Cerebellar cortex (tissue), 1 donor: ENCODE data around the gene DNAJA2.

ENCODE experiments used
- DNase-seq: peaks from one replicate; pipeline ENCODE4 v3.0.0-alpha.2; 2015; ENCODE audit warnings: low spot score

Gene DNAJA2

GRCh38 chr16:46926470-46927225 lies 46.8 kb downstream of the DNAJA2 start:
- no peak for DNase-seq

- no peak for DNase-seq
These were observed 49.1 kb downstream of the DNAJA2 start for GRCh38 chr16:46924402-46924801.

- no peak for DNase-seq
These were observed 49.8 kb downstream of the DNAJA2 start for GRCh38 chr16:46923513-46924295.

- DNase-seq, result no peak
These were observed 51.2 kb downstream of the DNAJA2 start for GRCh38 chr16:46922239-46922638.

- DNase-seq, result no peak
These were observed 52.9 kb downstream of the DNAJA2 start for GRCh38 chr16:46920402-46921068.

GRCh38 chr16:46918905-46919792 lies 54.3 kb downstream of the DNAJA2 start:
- no peak for DNase-seq

- no peak for DNase-seq
These were observed 55.1 kb downstream of the DNAJA2 start for GRCh38 chr16:46918400-46918799.

- no peak for DNase-seq
These were observed 56.5 kb downstream of the DNAJA2 start for GRCh38 chr16:46916980-46917379.

- no peak for DNase-seq
These were observed 57.9 kb downstream of the DNAJA2 start for GRCh38 chr16:46915483-46916025.

GRCh38 chr16:46914556-46915201 lies 58.8 kb downstream of the DNAJA2 start:
- DNase-seq, result no peak

GRCh38 chr16:46911650-46912049 lies 61.8 kb downstream of the DNAJA2 start:
- no peak for DNase-seq

- DNase-seq, result peak; percentile 21
These were observed 62.4 kb downstream of the DNAJA2 start for GRCh38 chr16:46911038-46911437.

- DNase-seq, result peak; percentile 78
These were observed 64.7 kb downstream of the DNAJA2 start for GRCh38 chr16:46908540-46909372.

GRCh38 chr16:46907061-46907774 lies 66.3 kb downstream of the DNAJA2 start:
- DNase-seq, result no peak

- DNase-seq, result no peak
These were observed 67.0 kb downstream of the DNAJA2 start for GRCh38 chr16:46906360-46907060.
